HL-60/S4 (cell line): ENCODE results near the gene LRGUK.

Experiments
- in situ Hi-C: fragments of 300-500 bp; cut with MboI; formaldehyde crosslinking; loops from 2 replicates; pipeline ENCODE4 v1.14.3; 2022; ENCODE audit warnings: low sequenced_read_pairs

Gene LRGUK

DNA sequence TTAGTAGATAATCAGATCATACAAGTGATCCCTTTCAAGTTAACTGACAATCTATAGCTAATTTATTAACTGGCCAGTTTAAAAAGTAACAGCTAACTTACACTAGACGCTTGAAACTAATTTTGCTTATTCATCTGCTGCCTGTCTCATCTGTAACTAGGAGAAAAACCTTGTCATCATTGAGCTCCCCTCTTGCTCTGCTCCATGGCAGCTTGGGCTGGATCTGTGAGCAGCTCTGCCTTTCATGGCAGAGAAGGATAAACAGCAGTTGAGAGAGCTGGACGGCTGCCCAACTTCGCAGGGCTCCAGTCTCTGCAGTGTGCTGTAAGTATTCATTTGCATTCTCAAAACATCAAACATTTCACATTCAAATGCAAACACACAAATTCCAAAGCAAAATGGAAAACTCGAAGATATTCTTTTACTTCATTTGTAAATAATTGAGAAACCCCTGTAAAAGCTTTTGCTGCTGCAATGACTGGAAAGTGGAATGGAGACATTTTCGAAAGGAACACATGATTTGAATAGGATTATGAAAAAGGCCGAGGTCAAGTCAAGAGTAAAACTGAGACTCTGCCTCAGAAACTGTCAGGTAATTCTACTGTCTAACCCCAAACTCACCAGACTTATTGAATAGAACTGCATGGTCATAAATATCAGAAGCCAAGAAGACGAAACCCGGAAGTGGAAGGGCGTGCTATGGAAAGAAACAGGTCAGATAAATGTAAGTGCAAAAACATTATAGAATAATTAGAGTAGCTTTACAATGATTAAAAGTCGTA is 172.0 kb downstream of the LRGUK start:
- in situ Hi-C loops, result no loop called here

- in situ Hi-C loops, result no loop called here
Measured at GRCh38 chr7:134300988-134301387, 173.8 kb downstream of the LRGUK start.

DNA sequence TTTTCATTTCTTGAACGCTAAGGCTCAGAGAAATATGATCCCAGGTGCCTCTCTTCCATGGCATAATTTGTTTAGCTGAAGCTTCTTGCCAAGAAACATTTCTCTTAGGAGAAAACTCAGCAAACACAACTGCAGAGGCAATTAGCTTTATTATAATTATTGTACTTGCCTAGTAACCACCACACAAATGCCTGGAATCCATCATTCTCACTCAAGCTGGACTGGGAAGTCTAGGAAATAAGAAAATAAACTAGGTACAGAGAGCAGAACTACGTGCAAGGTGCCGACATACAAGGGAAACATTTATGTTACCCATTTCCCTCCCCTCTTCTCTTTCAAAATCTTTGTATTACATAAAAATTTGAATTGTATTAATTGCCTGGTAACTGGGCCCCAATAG is 174.5 kb downstream of the LRGUK start:
- in situ Hi-C loops, result no loop called here

DNA sequence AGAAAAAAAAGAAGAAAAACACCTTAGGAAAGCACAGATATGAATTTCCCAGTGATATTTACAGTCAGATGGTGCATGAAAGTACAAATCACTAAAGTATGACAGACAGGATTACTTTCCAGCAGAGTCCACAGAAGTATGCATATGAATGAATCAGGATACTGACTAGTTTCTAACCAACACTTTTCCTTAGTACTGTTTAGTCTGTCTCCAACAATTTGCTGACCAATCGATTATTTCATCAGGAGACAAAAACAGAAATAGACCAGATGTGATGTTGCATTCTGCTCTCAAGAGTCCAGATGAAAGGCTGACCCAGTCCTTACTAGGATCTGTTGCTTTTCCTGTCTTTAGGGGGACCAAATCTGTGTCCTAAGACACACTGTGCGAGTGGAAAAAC is 175.0 kb downstream of the LRGUK start:
- in situ Hi-C loops, result no loop called here

DNA sequence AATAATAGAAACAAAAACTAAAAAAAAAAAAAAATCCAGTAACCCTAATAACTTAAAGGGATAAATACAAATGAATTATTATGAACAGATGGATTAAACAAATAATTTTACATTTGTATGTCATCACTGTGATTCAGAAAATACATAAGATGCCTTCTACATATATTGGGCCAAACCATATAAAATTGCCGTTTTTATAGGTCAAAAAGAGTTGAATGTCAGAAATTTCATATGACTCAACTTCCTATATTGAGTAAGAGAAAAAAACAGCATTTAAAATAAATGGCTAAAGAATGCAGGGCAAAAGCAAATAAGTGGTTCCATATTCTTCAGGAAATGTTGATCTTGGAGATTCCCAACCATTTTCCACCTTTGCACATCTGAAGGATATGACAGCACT is 180.2 kb downstream of the LRGUK start:
- in situ Hi-C loops, result no loop called here

- in situ Hi-C loops, result no loop called here
Measured at GRCh38 chr7:134308548-134308947, 181.4 kb downstream of the LRGUK start.

- in situ Hi-C loops, result no loop called here
Measured at GRCh38 chr7:134311807-134312206, 184.7 kb downstream of the LRGUK start.

GRCh38 chr7:134312717-134313116 is 185.6 kb downstream of the LRGUK start:
- in situ Hi-C loops, result no loop called here

- in situ Hi-C loops, result no loop called here
Measured at GRCh38 chr7:134313543-134313942, 186.4 kb downstream of the LRGUK start.
